ENCODE results near the gene OR51I2.

GRCh38 chr11:5489576-5490357 is 40.6 kb downstream of the OR51I2 start:
- TF ChIP-seq CTCF (IDR thresholded peaks at IDR 0.05), result no peak
- TF ChIP-seq POLR2A (IDR thresholded peaks at IDR 0.05), result no peak
- no peak for TF ChIP-seq EP300 (IDR thresholded peaks at IDR 0.05)

Measured in tibial nerve (tissue), 4 donors.